Vagina (tissue), 2 donors: ENCODE data around the gene C1QTNF12. TPM values are rescaled to one million over a fixed set of nuclear protein-coding genes. Genes with fewer than 3 reads are reported as not detected.
A peak's percentile ranks its signal among the peaks of the same experiment; 100 is the strongest.

Experiments
- DNase-seq, 2 donors: peaks; one replicate each; pipeline ENCODE4 v3.0.0-alpha.2; 2017; ENCODE audit errors: extremely low spot score in 2 of 2
- H3K27ac ChIP-seq: fragments of 200-600 bp; sonication (generic); one replicate; pipeline ENCODE4 v1.5.1; 2019
- H3K27me3 ChIP-seq: fragments of 200-600 bp; sonication (generic); one replicate; pipeline ENCODE4 v1.5.1; 2019
- H3K36me3 ChIP-seq, 2 donors: fragments of 200-600 bp; sonication (generic); one replicate each; pipeline ENCODE4 v1.5.1; 2017 to 2019
- H3K4me1 ChIP-seq: fragments of 200-600 bp; sonication (generic); one replicate; pipeline ENCODE4 v1.5.1; 2019
- H3K4me3 ChIP-seq, 2 donors: fragments of 200-600 bp; sonication (generic); 1 replicate in 1 of 2; 2 replicates in 1 of 2; pipeline ENCODE4 v1.5.1; 2016 to 2019
- H3K9me3 ChIP-seq: fragments of 200-600 bp; sonication (generic); one replicate; pipeline ENCODE4 v1.5.1; 2019
- CTCF ChIP-seq, 3 experiments: fragments of 450-650 bp in 2 of 3; fragments of 200-600 bp in 1 of 3; sonication (generic) in 1 of 3; IDR thresholded peaks; one replicate each; pipeline ENCODE4 v1.5.1; 2017 to 2019; ENCODE audit warnings: antibody characterized with exemption in 3 of 3, mild to moderate bottlenecking in 2 of 3, moderate library complexity in 2 of 3
- POLR2A ChIP-seq, 2 donors: fragments of 450-650 bp; IDR thresholded peaks; one replicate each; pipeline ENCODE4 v1.6.1; 2017; ENCODE audit warnings: antibody characterized with exemption in 2 of 2, mild to moderate bottlenecking in 2 of 2, moderate library complexity in 2 of 2
- POLR2AphosphoS5 ChIP-seq, 2 donors: sonication (generic); formaldehyde crosslinking; IDR thresholded peaks; one replicate each; pipeline ENCODE4 v1.9.0; 2017; ENCODE audit warnings: antibody characterized with exemption in 2 of 2, mild to moderate bottlenecking in 2 of 2, low read depth in 1 of 2; ENCODE audit not compliant: insufficient read depth in 1 of 2
- intact Hi-C: fragments of 100-400 bp; cut with DNase I; formaldehyde crosslinking; loops from one replicate; pipeline ENCODE4 v1.15.1; 2023
- total RNA-seq: library from RNA; depleted of rRNA; stranded (reverse); fragments of >200 nt; gene quantifications from one replicate; pipeline ENCODE4 v1.2.3, GENCODE V29; 2016

C1QTNF12 gene
- total RNA-seq, 1 donor from 2014 or later = not detected

- intact Hi-C loops = no loop called here
- no peaks in the 10 kb centered on the region for H3K9me3 ChIP-seq
- peaks cover 53% of the 10 kb centered on the region for H3K4me1 ChIP-seq
- H3K36me3 ChIP-seq = no peaks in the 10 kb centered on the region
- no peak for TF ChIP-seq POLR2A (IDR thresholded peaks at IDR 0.05)
- no peak for TF ChIP-seq POLR2AphosphoS5 (IDR thresholded peaks at IDR 0.05; ENCODE audit: insufficient read depth in 1 of 2, low read depth in 1 of 2)
- no peak for TF ChIP-seq CTCF (IDR thresholded peaks at IDR 0.05)
- no peaks in the 10 kb centered on the region for H3K27me3 ChIP-seq
- H3K27ac ChIP-seq = no peak overlapping the region
- no peak for DNase-seq
- no peak overlapping the region for H3K4me3 ChIP-seq
Observed at GRCh38 chr1:1204425-1204920, 42.0 kb downstream of the C1QTNF12 start.

GRCh38 chr1:1203561-1204424 lies 42.7 kb downstream of the C1QTNF12 start:
- no peaks in the 10 kb centered on the region for H3K36me3 ChIP-seq
- H3K9me3 ChIP-seq = no peaks in the 10 kb centered on the region
- intact Hi-C loops = no loop called here
- DNase-seq = no peak
- H3K4me3 ChIP-seq = no peak overlapping the region
- no peak overlapping the region for H3K27ac ChIP-seq
- H3K4me1 ChIP-seq = peaks cover 47% of the 10 kb centered on the region
- TF ChIP-seq POLR2AphosphoS5 (IDR thresholded peaks at IDR 0.05; ENCODE audit: insufficient read depth in 1 of 2, low read depth in 1 of 2) (no peak), CTCF (IDR thresholded peaks at IDR 0.05) (no peak), POLR2A (IDR thresholded peaks at IDR 0.05) (no peak)
- no peaks in the 10 kb centered on the region for H3K27me3 ChIP-seq

GRCh38 chr1:1202831-1203560 lies 43.5 kb downstream of the C1QTNF12 start:
- peaks cover 39% of the 10 kb centered on the region for H3K4me1 ChIP-seq
- H3K4me3 ChIP-seq = no peak overlapping the region
- no peak for TF ChIP-seq CTCF (IDR thresholded peaks at IDR 0.05)
- TF ChIP-seq POLR2AphosphoS5 (IDR thresholded peaks at IDR 0.05; ENCODE audit: insufficient read depth in 1 of 2, low read depth in 1 of 2) = no peak
- TF ChIP-seq POLR2A (IDR thresholded peaks at IDR 0.05) = no peak
- H3K27ac ChIP-seq = no peak overlapping the region
- no peak for DNase-seq
- H3K9me3 ChIP-seq = no peaks in the 10 kb centered on the region
- H3K27me3 ChIP-seq = no peaks in the 10 kb centered on the region
- intact Hi-C loops = no loop called here
- H3K36me3 ChIP-seq = no peaks in the 10 kb centered on the region

DNA sequence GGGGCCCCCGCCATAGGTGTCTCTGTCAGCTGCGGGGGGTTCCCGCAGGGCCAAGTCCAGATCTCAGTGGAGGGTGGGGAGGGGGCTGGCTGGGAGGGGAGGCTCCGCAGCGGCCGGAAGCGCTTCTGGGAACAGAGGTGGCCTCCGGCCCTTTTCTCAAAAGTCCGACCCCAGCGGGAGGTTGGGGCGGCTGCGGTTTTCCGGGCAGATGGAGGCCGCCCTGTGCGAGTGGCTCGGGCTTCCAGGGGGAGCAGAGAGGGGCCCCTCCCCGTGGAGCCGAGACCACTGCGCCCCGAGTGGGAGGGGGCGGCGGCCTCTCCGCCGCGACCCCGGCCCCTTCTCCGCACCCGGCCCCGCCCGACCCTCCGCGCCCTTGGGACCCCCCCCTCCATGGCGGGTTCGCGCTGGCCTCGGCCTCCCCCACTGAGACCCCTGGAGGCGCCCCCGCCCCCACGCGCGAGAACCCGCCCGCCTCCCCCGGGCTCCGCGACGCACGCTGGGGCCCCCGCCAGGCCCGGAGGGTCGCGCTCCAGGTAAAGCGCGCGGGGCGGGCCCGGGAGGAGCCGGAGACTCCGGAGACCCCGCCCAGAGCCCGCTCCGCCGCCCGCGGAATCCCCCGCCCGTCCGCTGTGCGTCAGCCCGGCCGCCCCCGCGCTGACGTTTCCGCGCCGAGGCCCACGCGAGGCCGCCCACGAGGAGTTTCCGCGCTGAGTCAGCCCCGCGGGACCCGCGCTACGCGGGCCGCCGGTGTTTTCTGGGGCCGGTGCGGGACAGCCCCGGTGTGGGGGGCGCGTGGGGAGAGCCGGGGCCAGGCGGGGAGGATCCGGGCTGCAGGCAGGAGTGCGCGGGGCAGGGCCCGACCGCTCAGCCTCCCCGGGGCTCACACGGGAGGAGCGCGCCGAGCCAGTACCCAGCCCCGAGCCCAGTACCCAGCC lies 45.4 kb downstream of the C1QTNF12 start:
- TF ChIP-seq POLR2AphosphoS5 (IDR thresholded peaks at IDR 0.05; ENCODE audit: insufficient read depth in 1 of 2, low read depth in 1 of 2) = peak in 1 of 2 donors; percentile 24
- peak in 1 of 2 donors; percentile 7 for TF ChIP-seq POLR2A (IDR thresholded peaks at IDR 0.05)
- no peak for TF ChIP-seq CTCF (IDR thresholded peaks at IDR 0.05)
- peak overlapping the region; percentile 53 for H3K27ac ChIP-seq

More for the DNA sequence above, 45.4 kb downstream of the C1QTNF12 start:
- H3K27me3 ChIP-seq = no peaks in the 10 kb centered on the region
- H3K9me3 ChIP-seq = no peaks in the 10 kb centered on the region
- no peaks in the 10 kb centered on the region for H3K36me3 ChIP-seq
- no peak for DNase-seq
- peak overlapping the region; percentile 38 to 59 for H3K4me3 ChIP-seq
- intact Hi-C loops = no loop called here
- peaks cover 20% of the 10 kb centered on the region for H3K4me1 ChIP-seq
